ENCODE measurements around the gene AP2S1.

The AP2S1 gene

DNA sequence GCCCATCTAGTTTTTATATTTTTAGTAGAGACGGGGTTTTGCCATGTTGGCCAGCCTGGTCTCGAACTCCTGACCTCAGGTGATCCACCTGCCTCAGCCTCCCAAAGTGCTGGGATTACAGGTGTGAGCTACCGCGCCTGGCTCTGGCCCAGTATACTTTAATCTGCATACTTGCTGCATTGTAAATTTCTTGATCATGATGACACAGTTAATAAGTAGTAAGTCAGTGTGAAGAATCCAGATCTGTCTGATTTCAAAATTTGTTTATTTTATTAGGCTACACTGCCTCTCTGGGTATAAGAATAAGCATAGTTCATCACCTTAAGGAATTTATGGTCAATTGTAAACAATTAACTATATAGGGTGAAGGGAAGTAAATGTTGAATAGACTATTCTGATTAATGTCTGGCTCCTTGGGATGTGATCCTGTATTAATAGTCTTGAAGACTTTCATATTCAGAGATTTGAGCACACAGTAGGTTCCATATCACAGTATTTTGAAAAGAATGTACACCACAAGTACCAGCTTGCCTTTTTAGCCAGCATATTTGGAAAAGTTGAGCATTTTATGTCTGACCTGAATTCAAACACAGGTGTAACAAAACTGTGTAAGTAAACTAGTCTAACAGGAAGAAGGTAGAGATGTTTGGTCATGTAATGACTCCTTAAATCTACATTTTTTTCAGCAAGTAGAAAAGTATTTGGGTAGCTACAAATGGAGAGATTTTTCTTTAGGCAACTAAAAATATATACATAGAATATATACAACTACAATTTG lies 17.6 kb upstream of the AP2S1 start:
- Histone ChIP-seq H3K79me2 (peaks cover 68% of the 10 kb centered on the region), H3K9ac (no peak overlapping the region), H3K27ac (no peak overlapping the region), H3K9me3 (ENCODE audit: control insufficient read depth, low read length) (no peaks in the 10 kb centered on the region), H2AFZ (no peak overlapping the region), H3K4me1 (peaks cover 23% of the 10 kb centered on the region), H3K36me3 (ENCODE audit: control insufficient read depth, insufficient read depth, low read length) (no peaks in the 10 kb centered on the region), H3K27me3 (ENCODE audit: control insufficient read depth, insufficient read depth, low read length) (no peaks in the 10 kb centered on the region), H3K4me3 (ENCODE audit: low read depth, low read length) (no peak overlapping the region), H3K4me2 (ENCODE audit: low read length) (no peak overlapping the region)
- TF ChIP-seq, protein P1, sequence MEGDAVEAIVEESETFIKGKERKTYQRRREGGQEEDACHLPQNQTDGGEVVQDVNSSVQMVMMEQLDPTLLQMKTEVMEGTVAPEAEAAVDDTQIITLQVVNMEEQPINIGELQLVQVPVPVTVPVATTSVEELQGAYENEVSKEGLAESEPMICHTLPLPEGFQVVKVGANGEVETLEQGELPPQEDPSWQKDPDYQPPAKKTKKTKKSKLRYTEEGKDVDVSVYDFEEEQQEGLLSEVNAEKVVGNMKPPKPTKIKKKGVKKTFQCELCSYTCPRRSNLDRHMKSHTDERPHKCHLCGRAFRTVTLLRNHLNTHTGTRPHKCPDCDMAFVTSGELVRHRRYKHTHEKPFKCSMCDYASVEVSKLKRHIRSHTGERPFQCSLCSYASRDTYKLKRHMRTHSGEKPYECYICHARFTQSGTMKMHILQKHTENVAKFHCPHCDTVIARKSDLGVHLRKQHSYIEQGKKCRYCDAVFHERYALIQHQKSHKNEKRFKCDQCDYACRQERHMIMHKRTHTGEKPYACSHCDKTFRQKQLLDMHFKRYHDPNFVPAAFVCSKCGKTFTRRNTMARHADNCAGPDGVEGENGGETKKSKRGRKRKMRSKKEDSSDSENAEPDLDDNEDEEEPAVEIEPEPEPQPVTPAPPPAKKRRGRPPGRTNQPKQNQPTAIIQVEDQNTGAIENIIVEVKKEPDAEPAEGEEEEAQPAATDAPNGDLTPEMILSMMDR (IDR thresholded peaks at IDR 0.05), result no peak

DNA sequence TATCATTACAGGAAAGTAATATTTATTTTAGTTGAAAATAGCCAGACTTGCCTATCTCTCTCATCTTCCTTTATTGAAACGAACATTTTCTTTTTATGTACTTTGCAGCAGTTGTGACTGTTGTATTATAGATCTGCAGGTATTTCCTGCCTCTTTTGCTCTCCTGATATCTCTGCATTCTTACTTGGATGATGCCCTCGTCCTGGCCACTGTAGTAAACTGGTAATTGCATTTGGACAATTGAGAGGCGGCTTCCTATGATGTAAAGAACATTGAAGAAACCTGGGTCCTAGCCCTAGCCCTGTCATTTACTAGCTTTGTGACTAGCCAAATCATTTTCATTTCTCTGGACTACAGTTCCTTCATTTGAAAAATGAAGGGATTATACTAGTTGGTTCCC lies 16.5 kb upstream of the AP2S1 start:
- Histone ChIP-seq H3K9ac (no peak overlapping the region), H2AFZ (no peak overlapping the region), H3K4me1 (peaks cover 30% of the 10 kb centered on the region), H3K36me3 (ENCODE audit: control insufficient read depth, insufficient read depth, low read length) (no peaks in the 10 kb centered on the region), H3K79me2 (peaks cover 70% of the 10 kb centered on the region), H3K4me2 (ENCODE audit: low read length) (no peak overlapping the region), H3K27me3 (ENCODE audit: control insufficient read depth, insufficient read depth, low read length) (no peaks in the 10 kb centered on the region), H3K4me3 (ENCODE audit: low read depth, low read length) (no peak overlapping the region), H3K9me3 (ENCODE audit: control insufficient read depth, low read length) (no peaks in the 10 kb centered on the region), H3K27ac (no peak overlapping the region)
- TF ChIP-seq, protein P1 (IDR thresholded peaks at IDR 0.05), result no peak

DNA sequence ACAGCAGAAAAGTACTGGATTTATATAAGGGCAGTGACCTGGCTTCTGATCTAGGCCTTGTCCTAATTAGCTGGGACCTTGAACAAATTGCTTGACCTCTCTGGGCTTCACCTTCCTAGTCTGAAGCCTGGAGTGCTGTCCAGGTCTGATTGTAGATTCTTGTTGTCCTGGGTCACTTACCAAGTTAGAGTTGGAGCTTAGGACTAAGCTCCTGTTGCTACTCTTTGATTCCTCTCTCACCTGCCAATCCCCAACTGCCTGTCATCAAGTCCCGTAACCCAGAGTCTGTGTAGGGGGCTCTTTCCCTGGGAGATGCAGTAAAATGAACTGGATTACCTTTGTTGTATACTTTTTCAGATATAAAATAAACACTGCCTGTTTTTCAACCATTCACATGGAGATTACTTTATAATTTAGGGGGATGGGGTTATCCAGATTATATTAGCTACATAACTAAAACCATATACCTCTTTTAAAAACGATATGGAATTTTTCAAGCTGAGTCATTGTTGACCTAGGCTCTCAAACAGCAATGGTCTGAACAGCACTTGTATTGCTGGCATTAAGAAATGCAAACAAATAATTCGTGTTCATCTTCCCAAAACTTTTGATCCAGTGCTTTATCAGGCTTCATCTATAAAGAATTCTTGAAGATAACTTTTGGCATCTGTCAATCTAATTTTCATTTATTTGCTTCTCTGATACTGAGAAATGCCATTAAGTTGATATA lies 15.9 kb upstream of the AP2S1 start:
- no peaks in the 10 kb centered on the region for H3K36me3 ChIP-seq (ENCODE audit: control insufficient read depth, insufficient read depth, low read length)
- H2AFZ ChIP-seq, result no peak overlapping the region
- TF ChIP-seq, protein P1 (IDR thresholded peaks at IDR 0.05), result no peak
- H3K4me3 ChIP-seq (ENCODE audit: low read depth, low read length), result no peak overlapping the region
- no peak overlapping the region for H3K9ac ChIP-seq
- H3K9me3 ChIP-seq (ENCODE audit: control insufficient read depth, low read length), result no peaks in the 10 kb centered on the region
- H3K27ac ChIP-seq, result no peak overlapping the region
- H3K27me3 ChIP-seq (ENCODE audit: control insufficient read depth, insufficient read depth, low read length), result no peaks in the 10 kb centered on the region
- peaks cover 30% of the 10 kb centered on the region for H3K4me1 ChIP-seq
- H3K79me2 ChIP-seq, result peaks cover 71% of the 10 kb centered on the region
- peak overlapping the region; percentile 27 for H3K4me2 ChIP-seq (ENCODE audit: low read length)

DNA sequence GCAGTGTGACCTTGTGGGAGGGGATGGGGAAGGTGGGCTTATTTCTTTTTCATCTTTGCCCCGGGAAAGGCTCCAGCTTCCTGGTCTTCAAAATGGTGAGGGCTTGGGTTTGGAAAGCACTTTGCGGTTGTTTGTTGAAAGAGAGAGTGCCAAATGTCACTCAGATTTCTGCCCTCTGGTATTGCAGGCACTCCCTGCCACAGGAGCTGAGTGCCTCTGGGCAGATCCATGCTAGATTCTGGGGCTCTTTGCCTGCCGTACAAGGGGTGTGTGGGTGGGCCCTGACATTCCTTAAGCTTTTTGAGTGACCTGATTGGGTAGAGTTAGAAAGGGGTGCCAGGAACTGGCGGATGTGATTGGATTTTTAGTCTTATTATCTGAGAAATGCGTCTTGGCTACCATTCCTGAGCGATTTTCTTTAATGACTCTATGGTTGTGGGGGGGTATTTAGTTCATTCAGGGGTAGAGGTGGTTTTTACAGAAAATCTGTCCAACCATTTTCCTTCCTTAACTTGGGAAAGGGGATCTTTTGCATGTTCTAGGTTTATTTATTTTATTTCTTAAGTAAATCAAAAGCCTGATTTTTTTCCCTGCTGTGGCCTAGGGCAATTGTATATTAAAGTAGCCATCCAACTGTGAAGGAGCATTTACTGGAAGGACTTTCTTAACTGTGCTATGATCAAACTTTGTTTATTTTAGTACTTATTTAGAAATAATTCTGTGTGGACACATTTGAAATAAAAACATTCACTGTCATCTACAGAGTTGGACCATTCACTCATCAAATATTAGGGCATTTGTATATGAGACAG lies 13.4 kb upstream of the AP2S1 start:
- H3K27me3 ChIP-seq (ENCODE audit: control insufficient read depth, insufficient read depth, low read length), result no peaks in the 10 kb centered on the region
- TF ChIP-seq, protein P1 (IDR thresholded peaks at IDR 0.05), result no peak
- H3K36me3 ChIP-seq (ENCODE audit: control insufficient read depth, insufficient read depth, low read length), result no peaks in the 10 kb centered on the region
- H3K9me3 ChIP-seq (ENCODE audit: control insufficient read depth, low read length), result no peaks in the 10 kb centered on the region
- peaks cover 34% of the 10 kb centered on the region for H3K4me1 ChIP-seq
- H3K27ac ChIP-seq, result peak overlapping the region; percentile 65
- H3K4me3 ChIP-seq (ENCODE audit: low read depth, low read length), result no peak overlapping the region
- H3K4me2 ChIP-seq (ENCODE audit: low read length), result peak overlapping the region; percentile 69
- no peak overlapping the region for H3K9ac ChIP-seq
- H3K79me2 ChIP-seq, result peaks cover 52% of the 10 kb centered on the region
- no peak overlapping the region for H2AFZ ChIP-seq
